Caki2 (cell line): ENCODE results near the gene KNTC1. TPM values are rescaled to one million over a fixed set of nuclear protein-coding genes. Genes with fewer than 3 reads are reported as not detected.
A peak's percentile ranks its signal among the peaks of the same experiment; 100 is the strongest.
"Not testable (repeated sequence)": the region's sequence is repeated elsewhere in the genome, so short reads cannot be mapped to it uniquely, and the experiment has no call there.

Source experiments
- DNase-seq: peaks from one replicate; pipeline ENCODE4 v3.0.0-alpha.2; 2015; ENCODE audit warnings: low read depth
- in situ Hi-C: cut with HindIII; loops from 2 replicates; pipeline ENCODE4 v1.10.0; 2016; ENCODE audit warnings: low sequenced_read_pairs, low pct_unique_long_range_greater_than_20kb, mixed read lengths
- total RNA-seq: library from RNA; depleted of rRNA; stranded (reverse); fragments of >200 nt; shearing (Covaris generic); gene quantifications from 2 replicates; pipeline ENCODE4 v1.2.3, GENCODE V29; 2014; ENCODE audit warnings: low replicate concordance

The KNTC1 gene
- total RNA-seq, 1 experiment from 2014 or later, result 32.6 TPM

DNA sequence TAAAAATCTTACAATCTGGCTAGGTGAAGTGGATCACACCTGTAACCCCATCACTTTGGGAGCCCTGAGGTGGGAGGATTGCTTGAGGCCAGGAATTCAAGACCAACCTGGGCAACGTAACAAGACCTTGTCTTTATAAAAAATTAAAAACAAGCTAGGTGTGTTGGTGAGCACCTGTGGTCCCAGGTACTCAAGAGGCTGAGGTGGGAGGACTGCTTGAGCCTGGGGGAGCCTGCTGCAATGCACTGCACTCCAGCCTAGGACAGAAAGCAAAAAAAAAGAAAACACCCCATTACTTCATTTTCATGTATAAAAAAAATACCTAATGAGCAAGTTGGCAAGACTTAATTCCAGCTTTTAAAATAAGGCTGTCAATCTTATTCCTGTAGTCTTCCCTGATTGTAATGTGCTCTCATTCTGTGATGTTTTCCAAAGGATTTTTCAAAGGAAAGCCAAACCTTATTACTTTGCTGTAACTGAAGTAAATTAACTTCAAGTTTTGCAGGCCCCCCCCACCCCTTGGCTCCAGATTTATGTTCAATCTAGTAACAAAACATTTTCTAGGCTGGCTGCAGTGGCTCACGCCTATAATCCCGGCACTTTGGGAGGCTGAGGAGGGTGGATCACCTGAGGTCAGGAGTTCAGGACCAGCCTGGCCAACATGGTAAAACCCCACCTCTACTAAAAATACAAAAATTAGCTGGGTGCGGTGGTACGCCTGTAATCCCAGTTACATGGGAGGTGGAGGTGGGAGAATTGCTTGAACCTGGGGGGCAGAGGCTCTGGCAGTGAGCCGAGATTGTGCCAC is 23.1 kb upstream of the KNTC1 start:
- DNase-seq, result no peak
- in situ Hi-C loops, result no loop called here

GRCh38 chr12:122505419-122506051 is 21.5 kb upstream of the KNTC1 start:
- no peak for DNase-seq
- in situ Hi-C loops, result no loop called here

- in situ Hi-C loops, result no loop called here
- no peak for DNase-seq
Measured at GRCh38 chr12:122506393-122506938, 20.6 kb upstream of the KNTC1 start.

DNA sequence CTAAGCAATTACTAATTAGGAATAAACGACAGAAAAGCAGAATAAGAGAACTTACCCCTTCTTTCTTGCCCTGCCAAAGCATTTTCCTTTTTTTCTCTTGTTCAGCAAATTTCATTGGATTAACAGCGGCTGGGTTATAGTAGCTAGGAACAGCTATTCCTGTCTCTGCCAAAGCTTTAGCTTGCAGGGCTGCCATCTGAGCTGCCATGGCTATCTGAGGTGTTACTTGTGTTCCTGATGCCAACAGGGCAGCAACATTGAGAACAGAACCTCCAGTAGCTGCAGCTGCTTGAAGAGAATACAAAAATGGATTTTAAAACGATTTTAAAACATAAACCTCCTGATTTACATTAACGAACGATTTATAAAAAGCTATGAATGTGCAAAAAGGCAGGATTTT is 18.9 kb upstream of the KNTC1 start:
- DNase-seq, result no peak
- in situ Hi-C loops, result no loop called here

GRCh38 chr12:122513028-122513427 is 14.0 kb upstream of the KNTC1 start:
- in situ Hi-C loops, DNase-seq: not testable (repeated sequence)

DNA sequence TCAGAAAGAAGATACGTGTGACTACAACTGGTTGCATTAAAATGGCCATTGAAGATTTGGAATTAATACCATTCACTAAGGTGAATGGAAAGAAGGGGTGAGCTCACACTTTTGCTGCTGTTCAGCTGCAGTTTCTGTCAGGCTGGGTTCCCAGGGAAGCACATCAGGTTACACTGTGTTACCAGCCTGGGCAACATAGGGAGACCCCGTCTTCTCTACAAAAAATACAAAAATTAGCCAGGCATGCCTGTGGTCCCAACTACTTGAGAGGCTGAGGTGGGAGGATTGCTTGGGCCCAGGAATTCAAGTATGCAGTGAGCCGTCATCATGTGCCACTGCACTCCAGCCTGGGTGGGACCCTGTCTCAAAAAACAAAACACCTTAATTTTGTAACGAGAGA is 13.4 kb upstream of the KNTC1 start:
- no peak for DNase-seq
- in situ Hi-C loops, result no loop called here

DNA sequence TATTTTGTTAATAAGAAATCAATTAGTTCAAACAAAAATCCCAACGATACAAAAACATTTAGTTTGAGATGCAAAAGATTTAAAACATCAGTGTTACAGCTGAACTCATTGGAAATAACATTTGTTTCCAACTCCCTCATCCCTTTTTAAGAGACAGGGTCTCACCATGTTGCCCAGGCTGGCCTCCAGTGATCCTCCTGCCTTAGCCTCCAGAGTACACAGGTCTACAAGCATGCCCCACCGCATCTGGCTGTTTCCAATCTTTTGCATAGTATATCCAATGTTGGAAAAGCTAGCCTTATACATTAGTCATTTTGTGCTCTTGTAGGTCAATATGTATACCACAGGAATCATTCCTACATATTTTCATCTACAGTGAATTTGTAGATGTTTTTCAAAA is 11.8 kb upstream of the KNTC1 start:
- in situ Hi-C loops, result no loop called here
- DNase-seq, result no peak

DNA sequence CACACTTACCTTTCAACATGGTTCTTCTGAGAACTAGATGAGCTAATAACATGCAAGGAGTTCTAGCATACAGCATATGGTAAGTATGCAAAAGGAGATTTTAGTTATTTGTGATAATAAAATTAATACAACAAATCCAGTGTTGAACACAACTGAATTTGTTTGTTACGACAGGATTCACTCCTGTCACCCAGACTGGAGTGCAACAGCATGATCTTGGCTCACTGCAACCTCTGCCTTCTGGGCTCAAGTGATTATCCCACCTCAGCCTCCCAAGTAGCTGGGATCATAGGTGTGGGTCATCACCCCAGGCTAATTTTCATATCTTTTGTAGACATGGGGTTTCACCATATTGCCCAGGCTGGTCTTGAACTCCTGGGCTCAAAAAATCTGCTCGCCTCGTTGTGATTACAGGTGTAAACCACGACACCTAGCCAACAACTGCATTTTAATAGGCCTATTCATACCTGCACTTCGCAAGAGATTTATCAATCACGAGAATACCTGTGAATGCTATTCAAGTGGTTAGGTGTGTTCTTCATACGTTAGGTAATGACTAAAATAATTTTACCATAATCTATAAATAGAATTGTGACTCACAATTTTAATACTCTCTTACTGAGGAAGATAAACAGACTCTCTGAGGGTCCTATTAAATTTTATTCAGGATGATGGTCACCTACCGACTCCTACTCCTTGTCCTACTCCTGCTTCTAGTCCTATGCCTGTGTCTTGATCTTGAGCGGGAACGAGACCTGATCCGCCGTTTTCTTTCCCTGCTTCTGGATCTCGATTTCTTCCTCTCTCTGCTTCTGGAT is 10.3 kb upstream of the KNTC1 start:
- in situ Hi-C loops, result no loop called here
- no peak for DNase-seq

DNA sequence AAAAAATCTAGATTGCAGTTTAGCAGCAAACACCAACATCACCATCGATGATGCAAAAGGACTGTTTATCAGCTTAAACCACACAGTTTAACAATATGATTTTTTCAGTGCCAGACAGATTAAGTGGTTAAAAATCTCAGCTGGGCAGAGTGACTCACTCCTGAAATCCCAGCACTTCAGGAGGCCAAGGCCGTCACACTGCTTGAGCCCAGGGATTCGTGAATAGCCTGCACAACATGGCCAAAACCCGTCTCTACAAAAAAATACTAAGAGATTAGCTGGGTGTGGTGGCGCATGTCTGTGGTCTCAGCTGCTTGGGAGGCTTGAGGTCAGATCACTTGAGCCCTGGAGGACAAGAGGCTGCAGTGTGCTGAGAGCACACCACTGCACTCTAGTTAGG is 9.2 kb upstream of the KNTC1 start:
- peak; percentile 82 for DNase-seq
- in situ Hi-C loops, result no loop called here

DNA sequence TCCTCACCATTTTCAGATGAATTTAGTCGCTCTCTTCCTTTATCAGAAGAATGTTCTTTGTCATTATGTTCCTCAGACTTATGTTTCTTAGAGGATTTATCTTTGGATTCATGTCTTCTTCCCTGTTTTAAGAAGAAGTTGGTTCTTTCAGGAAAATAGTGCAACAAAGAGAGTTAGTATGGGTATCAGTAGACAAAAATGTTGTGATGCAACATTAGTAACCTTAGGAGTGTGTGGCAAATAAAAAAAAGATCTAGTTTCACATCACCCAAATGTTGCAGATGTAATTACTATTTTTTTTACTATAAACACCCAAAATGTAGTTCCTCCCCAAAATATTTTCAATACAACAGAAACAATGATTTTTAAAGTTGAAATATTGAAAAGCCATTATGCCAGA is 8.1 kb upstream of the KNTC1 start:
- no peak for DNase-seq
- in situ Hi-C loops, result no loop called here

- no peak for DNase-seq
- in situ Hi-C loops, result no loop called here
Measured at GRCh38 chr12:122519418-122519817, 7.6 kb upstream of the KNTC1 start.

DNA sequence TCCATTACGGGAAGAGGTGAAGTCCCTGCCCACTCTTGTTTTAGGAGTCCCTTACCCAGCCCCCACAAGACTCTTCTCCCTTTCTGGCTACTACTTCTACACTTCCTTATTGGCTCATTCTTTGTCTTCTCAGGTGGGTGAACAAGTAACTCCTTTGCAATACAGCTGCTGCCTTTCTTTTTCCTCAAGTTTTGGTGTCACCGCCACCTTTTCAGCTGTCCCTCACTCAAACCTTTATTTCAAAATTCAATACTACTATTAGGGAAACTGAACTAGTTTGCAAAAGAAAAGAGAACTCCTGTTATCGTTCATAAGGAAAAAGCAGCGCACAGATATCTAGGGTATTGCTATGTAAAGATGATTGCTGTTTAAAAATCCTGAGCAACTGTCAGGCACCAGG is 6.4 kb upstream of the KNTC1 start:
- in situ Hi-C loops, result no loop called here
- DNase-seq, result no peak

GRCh38 chr12:122523280-122523679 is 3.8 kb upstream of the KNTC1 start:
- DNase-seq, result no peak
- in situ Hi-C loops, result no loop called here

GRCh38 chr12:122523846-122524718 is 3.0 kb upstream of the KNTC1 start:
- no peak for DNase-seq
- in situ Hi-C loops, result no loop called here

- DNase-seq, result no peak
- in situ Hi-C loops, result loop anchor here (25.0 kb wide), 1 partner anchor 235 kb away; the partner anchor contains the start of genes CCDC62 and DENR
Measured at GRCh38 chr12:122527478-122527944, 462 bp downstream of the KNTC1 start.

- DNase-seq, result no peak
- in situ Hi-C loops, result loop anchor here (25.0 kb wide), 1 partner anchor 234 kb away; the partner anchor contains the start of genes CCDC62 and DENR
Measured at GRCh38 chr12:122528582-122528981, 1.5 kb downstream of the KNTC1 start.

DNA sequence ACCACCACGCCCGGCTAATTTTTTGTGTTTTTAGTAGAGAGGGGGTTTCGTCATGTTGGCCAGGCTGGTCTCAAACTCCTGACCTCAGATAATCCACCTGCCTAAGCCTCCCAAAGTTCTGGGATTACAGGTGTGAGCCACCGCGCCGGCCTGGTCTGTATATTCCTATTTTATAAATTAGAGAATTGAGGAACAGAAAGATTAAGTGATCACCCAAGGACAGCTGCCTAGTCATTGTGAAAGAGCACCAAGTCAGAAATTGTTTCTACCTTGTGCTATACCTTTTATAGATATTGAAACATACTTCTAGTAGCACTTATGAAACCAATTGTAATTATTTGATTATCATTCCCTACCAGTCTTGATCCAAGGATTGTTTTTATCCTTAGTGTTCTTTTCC is 1.9 kb downstream of the KNTC1 start:
- in situ Hi-C loops, result loop anchor here (25.0 kb wide), 1 partner anchor 233 kb away; the partner anchor contains the start of genes CCDC62 and DENR
- no peak for DNase-seq

GRCh38 chr12:122533856-122534255 is 6.8 kb downstream of the KNTC1 start:
- in situ Hi-C loops, result loop anchor here (25.0 kb wide), 1 partner anchor 228 kb away; the partner anchor contains the start of genes CCDC62 and DENR
- DNase-seq, result no peak
